ENCODE data around the gene ALOX15. TPM values are rescaled to one million over a fixed set of nuclear protein-coding genes. Genes with fewer than 3 reads are reported as not detected.

The ALOX15 gene
- total RNA-seq, 1 donor, result not detected

DNA sequence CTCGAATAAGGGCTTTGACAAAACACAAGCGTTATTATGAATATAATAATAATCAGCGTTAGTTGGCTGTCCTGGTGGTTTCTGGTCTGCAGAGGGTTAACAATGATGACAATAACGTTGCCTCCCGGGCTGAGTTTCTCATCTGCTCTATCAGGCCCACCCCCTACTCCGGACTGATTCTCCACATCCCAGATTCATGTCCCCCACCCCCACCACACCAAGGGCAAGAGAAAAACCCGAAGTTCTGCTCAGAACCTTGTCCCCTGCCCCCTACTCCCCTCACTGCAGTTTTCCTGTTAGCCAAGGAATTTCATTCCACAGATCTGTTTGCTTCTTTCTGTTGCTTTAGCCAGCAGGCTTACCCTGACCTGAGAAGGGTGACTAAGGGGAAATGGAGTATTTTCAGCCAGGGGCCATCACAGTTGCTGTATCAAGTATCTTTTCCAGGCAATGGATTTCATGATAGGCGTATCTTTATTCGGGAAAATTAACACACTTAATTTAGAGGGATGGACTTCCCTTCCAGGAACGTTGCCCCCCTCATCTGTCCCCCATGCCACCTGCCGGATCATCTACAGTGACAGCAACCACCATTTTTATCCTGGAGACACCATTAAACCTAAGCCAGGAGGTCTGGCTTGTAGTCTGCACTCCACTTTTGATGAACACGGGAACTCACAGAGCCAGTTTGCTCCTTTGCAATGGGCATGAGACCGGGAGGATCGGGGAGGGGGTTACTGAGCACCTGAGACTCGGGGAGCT is 23.7 kb downstream of the ALOX15 start:
- no peak for DNase-seq (ENCODE audit: low read depth)
- no peak overlapping the region for H3K4me3 ChIP-seq (ENCODE audit: low read depth, low read length)
- TF ChIP-seq, protein P1, sequence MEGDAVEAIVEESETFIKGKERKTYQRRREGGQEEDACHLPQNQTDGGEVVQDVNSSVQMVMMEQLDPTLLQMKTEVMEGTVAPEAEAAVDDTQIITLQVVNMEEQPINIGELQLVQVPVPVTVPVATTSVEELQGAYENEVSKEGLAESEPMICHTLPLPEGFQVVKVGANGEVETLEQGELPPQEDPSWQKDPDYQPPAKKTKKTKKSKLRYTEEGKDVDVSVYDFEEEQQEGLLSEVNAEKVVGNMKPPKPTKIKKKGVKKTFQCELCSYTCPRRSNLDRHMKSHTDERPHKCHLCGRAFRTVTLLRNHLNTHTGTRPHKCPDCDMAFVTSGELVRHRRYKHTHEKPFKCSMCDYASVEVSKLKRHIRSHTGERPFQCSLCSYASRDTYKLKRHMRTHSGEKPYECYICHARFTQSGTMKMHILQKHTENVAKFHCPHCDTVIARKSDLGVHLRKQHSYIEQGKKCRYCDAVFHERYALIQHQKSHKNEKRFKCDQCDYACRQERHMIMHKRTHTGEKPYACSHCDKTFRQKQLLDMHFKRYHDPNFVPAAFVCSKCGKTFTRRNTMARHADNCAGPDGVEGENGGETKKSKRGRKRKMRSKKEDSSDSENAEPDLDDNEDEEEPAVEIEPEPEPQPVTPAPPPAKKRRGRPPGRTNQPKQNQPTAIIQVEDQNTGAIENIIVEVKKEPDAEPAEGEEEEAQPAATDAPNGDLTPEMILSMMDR (IDR thresholded peaks at IDR 0.05; ENCODE audit: insufficient read depth, low read depth, low read length), result no peak

DNA sequence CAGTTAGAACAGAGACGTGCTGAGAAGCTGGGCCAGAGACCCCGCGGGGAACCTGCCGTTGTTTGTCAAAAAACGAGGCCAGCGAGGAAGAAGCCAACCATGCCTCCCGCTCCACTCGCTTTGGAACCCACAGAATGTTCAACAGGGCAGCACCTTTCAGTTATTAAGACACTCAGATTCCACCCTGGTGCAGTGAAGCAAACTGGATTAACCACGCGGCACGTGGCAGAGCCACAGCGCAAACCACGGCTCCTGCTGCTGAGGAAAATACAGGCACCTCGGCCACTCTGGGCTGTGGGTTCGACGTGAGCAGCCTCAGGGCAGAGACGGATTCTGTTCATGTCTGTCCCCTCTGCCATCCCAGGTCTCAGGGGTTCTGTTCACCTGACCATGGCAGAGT is 24.4 kb downstream of the ALOX15 start:
- H3K4me3 ChIP-seq (ENCODE audit: low read depth, low read length), result no peak overlapping the region
- TF ChIP-seq, protein P1 (IDR thresholded peaks at IDR 0.05; ENCODE audit: insufficient read depth, low read depth, low read length), result no peak
- no peak for DNase-seq (ENCODE audit: low read depth)

DNA sequence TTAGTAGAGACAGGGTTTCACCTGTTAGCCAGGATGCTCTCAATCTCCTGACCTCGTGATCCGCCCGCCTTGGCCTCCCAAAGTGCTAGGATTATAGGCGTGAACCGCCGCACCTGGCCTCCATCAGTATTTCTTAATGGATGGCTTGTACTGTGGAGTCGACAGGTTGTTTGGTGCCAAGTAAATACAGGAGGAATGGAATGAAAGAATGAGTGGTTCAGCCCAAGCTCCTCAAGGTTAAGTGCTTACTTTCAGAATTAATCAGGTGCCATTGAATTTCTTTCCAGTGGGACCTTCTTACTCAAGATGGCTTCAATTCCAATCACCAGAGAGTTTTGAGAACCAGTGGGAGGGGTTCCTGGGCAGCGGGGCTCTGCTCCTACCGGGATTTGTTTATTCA is 25.0 kb downstream of the ALOX15 start:
- DNase-seq (ENCODE audit: low read depth), result no peak
- H3K4me3 ChIP-seq (ENCODE audit: low read depth, low read length), result no peak overlapping the region
- TF ChIP-seq, protein P1 (IDR thresholded peaks at IDR 0.05; ENCODE audit: insufficient read depth, low read depth, low read length), result no peak

DNA sequence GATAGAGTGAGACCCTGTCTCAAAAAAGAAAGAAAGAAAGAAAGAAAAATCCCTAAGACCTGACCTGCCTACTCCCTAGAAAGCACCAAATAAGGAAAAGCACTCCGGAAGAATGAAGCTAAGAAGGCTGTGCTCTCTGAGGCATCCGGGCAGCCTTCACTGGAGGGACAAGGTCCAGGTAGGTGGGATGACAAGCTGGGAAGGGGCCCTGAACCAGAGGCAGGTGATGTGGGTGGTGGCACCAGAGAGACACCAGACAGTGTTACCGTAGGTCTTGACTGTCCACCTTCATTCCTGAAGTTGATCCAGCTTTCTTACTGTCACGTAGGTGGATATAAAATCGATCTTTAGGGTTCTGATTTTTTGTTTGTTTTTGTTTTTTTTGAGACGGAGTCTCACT is 30.8 kb downstream of the ALOX15 start:
- H3K4me3 ChIP-seq (ENCODE audit: low read depth, low read length), result no peak overlapping the region
- DNase-seq (ENCODE audit: low read depth), result no peak
- TF ChIP-seq, protein P1 (IDR thresholded peaks at IDR 0.05; ENCODE audit: insufficient read depth, low read depth, low read length), result no peak

DNA sequence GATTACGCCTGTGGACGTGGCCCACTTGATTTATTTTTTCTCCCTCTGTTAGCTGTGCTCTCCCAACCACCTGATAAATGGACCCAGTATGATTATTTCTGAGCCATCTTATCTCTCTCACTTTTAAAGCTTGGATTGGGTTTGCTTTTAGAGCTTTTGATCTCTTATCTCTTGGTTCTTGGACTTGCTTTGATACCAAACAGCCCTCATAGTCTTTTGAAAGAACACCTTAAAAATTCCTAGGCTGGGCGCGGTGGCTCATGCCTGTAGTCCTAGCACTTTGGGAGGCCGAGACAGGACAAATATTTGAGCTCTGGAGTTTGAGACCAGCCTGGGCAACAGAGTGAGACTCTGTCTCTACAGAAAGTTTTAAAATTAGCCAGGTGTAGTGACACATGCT is 31.3 kb downstream of the ALOX15 start:
- TF ChIP-seq, protein P1 (IDR thresholded peaks at IDR 0.05; ENCODE audit: insufficient read depth, low read depth, low read length), result no peak
- no peak overlapping the region for H3K4me3 ChIP-seq (ENCODE audit: low read depth, low read length)
- DNase-seq (ENCODE audit: low read depth), result no peak

DNA sequence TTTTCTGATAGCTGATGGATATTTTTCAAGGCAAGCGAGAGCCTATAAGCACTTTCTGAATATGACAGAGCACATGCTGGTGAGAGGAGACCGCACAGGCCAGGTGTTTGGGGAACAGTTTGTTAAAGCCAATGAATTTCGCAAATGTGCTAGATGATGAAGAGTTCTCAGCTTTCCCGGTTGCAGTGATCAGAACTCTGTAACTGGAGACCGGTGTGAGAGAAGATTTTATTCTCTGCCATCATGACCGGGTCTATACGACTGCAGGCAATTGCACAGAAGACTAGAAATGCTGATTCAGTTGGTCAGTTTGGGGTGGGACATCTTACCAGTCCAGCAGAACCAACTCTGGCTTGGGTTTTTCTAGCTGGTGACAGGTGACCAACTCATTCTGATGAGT is 31.7 kb downstream of the ALOX15 start:
- TF ChIP-seq, protein P1 (IDR thresholded peaks at IDR 0.05; ENCODE audit: insufficient read depth, low read depth, low read length), result no peak
- DNase-seq (ENCODE audit: low read depth), result no peak

DNA sequence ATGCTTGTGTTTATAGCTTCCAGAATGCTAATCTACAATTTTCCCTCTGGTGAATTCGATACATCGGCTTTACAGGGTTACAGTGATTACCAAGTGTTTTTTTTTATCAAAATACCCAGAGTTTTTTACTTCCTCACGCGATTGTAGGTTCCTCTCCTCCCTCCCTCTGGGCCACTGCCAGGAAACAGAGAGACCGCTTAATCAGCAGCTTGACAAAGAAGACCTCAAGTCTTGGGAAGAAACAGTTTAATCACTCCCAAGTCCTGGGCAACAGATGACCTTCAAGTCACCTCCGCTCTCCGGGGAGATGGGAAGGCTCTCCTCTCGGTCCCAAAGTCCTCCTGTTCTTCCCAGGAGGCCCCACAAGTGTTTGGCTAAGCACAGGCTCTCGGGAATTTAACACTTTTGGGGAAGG is 33.7 kb downstream of the ALOX15 start:
- H3K4me3 ChIP-seq (ENCODE audit: low read depth, low read length), result no peak overlapping the region
- DNase-seq (ENCODE audit: low read depth), result peak; percentile 72
- TF ChIP-seq, protein P1 (IDR thresholded peaks at IDR 0.05; ENCODE audit: insufficient read depth, low read depth, low read length), result no peak

More for the DNA sequence above, 31.7 kb downstream of the ALOX15 start:
- no peak overlapping the region for H3K4me3 ChIP-seq (ENCODE audit: low read depth, low read length)
